PFSK-1 (cell line): ENCODE results near the gene STT3A.

Experiments used
- FOXP2 ChIP-seq: optimal IDR thresholded peaks from 2 replicates; pipeline ENCODE3; 2011; ENCODE audit warnings: borderline replicate concordance, control low read depth, inconsistent platforms; ENCODE audit not compliant: insufficient read depth; ENCODE audit errors: extremely low read length, extremely low read depth
- POLR2AphosphoS5 ChIP-seq: IDR thresholded peaks from 2 replicates; pipeline ENCODE4 v1.6.1; 2012; ENCODE audit warnings: low read depth, mild to moderate bottlenecking, control low read depth, low read length, moderate library complexity
- SIN3A ChIP-seq: IDR thresholded peaks from 2 replicates; pipeline ENCODE4 v1.6.1; 2012; ENCODE audit warnings: mild to moderate bottlenecking, low read length, moderate library complexity, borderline replicate concordance; ENCODE audit not compliant: insufficient read depth
- TAF1 ChIP-seq: IDR thresholded peaks from 2 replicates; pipeline ENCODE4 v1.6.1; 2012; ENCODE audit warnings: low read length, control low read depth, borderline replicate concordance; ENCODE audit not compliant: insufficient read depth
- TF ChIP-seq, protein P1 (sequence below), 2 experiments: IDR thresholded peaks; 2 replicates each; pipeline versions ENCODE4 v1.6.1 to v1.8.0; 2011 to 2012; ENCODE audit warnings: low read depth in 2 of 2, low read length in 2 of 2, control low read depth in 1 of 2, inconsistent platforms in 1 of 2, mild to moderate bottlenecking in 1 of 2, moderate library complexity in 1 of 2; ENCODE audit not compliant: insufficient read depth in 1 of 2

Gene STT3A

DNA sequence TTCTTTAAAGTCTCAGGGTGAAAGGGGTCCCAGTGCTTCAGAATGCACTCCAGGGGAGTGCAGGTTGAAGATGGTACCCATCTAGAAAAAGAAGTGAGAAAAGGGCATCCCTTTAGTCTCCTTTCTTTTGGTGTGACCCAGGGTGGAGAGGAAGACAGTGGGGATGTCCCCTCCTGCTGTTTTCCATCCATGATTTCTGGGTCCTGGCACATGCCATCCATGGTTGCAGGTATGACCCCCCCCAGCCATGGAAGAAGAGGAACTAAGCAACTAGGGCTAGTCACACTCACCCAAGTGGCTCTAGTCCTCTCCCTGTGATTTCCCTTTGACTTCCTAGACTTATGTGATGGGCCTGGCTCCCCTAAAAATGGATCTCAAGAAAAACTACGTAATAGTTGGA lies 39.3 kb upstream of the STT3A start:
- no peak for TF ChIP-seq FOXP2
- TF ChIP-seq TAF1: no peak
- TF ChIP-seq POLR2AphosphoS5: no peak
- TF ChIP-seq, protein P1, sequence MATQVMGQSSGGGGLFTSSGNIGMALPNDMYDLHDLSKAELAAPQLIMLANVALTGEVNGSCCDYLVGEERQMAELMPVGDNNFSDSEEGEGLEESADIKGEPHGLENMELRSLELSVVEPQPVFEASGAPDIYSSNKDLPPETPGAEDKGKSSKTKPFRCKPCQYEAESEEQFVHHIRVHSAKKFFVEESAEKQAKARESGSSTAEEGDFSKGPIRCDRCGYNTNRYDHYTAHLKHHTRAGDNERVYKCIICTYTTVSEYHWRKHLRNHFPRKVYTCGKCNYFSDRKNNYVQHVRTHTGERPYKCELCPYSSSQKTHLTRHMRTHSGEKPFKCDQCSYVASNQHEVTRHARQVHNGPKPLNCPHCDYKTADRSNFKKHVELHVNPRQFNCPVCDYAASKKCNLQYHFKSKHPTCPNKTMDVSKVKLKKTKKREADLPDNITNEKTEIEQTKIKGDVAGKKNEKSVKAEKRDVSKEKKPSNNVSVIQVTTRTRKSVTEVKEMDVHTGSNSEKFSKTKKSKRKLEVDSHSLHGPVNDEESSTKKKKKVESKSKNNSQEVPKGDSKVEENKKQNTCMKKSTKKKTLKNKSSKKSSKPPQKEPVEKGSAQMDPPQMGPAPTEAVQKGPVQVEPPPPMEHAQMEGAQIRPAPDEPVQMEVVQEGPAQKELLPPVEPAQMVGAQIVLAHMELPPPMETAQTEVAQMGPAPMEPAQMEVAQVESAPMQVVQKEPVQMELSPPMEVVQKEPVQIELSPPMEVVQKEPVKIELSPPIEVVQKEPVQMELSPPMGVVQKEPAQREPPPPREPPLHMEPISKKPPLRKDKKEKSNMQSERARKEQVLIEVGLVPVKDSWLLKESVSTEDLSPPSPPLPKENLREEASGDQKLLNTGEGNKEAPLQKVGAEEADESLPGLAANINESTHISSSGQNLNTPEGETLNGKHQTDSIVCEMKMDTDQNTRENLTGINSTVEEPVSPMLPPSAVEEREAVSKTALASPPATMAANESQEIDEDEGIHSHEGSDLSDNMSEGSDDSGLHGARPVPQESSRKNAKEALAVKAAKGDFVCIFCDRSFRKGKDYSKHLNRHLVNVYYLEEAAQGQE (IDR thresholded peaks at IDR 0.05; ENCODE audit: insufficient read depth in 1 of 2, low read depth in 2 of 2, low read length in 2 of 2): no peak
- no peak for TF ChIP-seq SIN3A

GRCh38 chr11:125554038-125554437 lies 38.6 kb upstream of the STT3A start:
- TF ChIP-seq SIN3A: no peak
- no peak for TF ChIP-seq POLR2AphosphoS5
- no peak for TF ChIP-seq TAF1
- no peak for TF ChIP-seq FOXP2
- TF ChIP-seq, protein P1 (IDR thresholded peaks at IDR 0.05; ENCODE audit: insufficient read depth in 1 of 2, low read depth in 2 of 2, low read length in 2 of 2): no peak

DNA sequence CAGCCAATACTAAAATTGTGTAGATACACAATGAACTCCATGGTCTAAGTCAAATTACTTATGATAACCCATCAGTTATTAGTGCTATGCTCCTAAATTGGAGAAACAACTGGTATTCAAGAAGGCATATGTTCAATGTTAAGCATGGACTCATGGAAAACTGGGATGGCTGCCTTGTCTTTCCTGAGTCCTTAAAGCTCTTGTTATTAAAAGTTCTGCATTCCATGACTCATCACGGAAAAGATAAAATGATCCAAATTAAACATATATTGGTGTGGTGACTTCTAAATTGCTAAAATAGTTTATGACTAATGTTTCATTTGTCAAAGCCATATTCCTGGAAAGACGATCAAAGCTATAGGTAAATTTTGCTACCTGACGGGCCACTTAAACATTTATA lies 32.8 kb upstream of the STT3A start:
- TF ChIP-seq TAF1: no peak
- TF ChIP-seq SIN3A: no peak
- TF ChIP-seq FOXP2: no peak
- TF ChIP-seq, protein P1 (IDR thresholded peaks at IDR 0.05; ENCODE audit: insufficient read depth in 1 of 2, low read depth in 2 of 2, low read length in 2 of 2): no peak
- no peak for TF ChIP-seq POLR2AphosphoS5

DNA sequence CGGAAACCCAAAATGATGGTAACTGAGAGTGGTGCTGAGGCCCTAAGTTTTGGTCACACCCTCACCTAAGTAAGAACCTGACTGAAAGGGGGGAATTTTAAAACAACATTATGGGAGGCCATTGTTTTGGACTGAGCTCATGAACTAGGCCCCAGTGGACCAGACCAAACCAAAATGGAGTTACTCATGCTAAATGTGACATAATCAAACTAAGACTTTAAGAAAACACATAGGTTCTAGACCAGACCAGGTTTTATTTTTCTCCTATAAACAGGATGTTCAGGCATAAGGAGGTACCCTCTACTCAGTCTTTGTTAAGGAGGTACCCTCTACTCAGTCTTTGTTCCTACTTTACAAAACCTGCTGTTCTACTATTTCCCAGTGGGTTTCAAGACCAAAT lies 30.7 kb upstream of the STT3A start:
- TF ChIP-seq FOXP2 (no peak), TAF1 (no peak), SIN3A (no peak), POLR2AphosphoS5 (no peak)
- TF ChIP-seq, protein P1 (IDR thresholded peaks at IDR 0.05; ENCODE audit: insufficient read depth in 1 of 2, low read depth in 2 of 2, low read length in 2 of 2): no peak

GRCh38 chr11:125562430-125562829 lies 30.2 kb upstream of the STT3A start:
- TF ChIP-seq POLR2AphosphoS5: no peak
- TF ChIP-seq, protein P1 (IDR thresholded peaks at IDR 0.05; ENCODE audit: insufficient read depth in 1 of 2, low read depth in 2 of 2, low read length in 2 of 2): no peak
- TF ChIP-seq TAF1: no peak
- no peak for TF ChIP-seq FOXP2
- TF ChIP-seq SIN3A: no peak
